Measurements from ENCODE around the gene GGPS1.
A peak's percentile ranks its signal among the peaks of the same experiment; 100 is the strongest.
"Not testable (repeated sequence)": the region's sequence is repeated elsewhere in the genome, so short reads cannot be mapped to it uniquely, and the experiment has no call there.

Gene GGPS1

DNA sequence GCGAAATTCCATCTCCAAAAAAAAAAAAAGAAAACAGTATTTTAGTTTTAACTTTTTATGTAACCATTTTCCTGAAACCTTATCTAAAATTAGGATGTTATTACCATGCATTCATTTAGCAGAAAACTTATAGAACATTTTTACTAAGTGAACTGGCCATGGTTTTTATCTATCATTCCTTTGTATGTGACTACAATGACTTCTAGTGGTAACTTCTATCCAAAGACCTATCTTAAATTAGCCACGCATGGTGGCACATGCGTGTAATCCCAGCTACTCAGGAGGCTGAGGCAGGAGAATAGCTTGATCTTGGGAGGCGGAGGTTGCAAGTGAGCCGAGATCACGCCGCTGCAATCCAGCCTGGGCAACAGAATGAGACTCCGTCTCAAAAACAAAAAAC, 11.4 kb downstream of the GGPS1 start:
- DNase-seq (ENCODE audit: low spot score), result no peak

DNA sequence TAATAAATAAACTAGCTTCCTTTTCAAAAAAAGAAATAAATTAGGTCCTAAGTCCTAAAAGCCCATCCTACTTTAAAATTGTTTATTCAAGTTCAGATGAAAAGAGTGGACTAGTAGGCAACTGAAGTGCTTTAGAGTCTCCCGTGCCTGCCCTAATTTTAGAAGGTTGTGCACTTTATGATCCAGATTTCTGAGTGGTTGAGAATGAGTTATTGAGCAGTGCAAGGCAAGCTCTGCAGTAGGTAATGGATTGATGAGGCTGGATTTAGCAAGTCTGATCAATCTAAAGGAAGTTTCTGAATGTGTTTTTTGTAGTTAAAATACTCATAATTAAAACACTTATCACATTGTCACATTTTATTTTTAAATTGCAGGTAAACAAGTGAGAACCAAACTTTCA, 13.0 kb downstream of the GGPS1 start:
- no peak for DNase-seq (ENCODE audit: low spot score)

DNA sequence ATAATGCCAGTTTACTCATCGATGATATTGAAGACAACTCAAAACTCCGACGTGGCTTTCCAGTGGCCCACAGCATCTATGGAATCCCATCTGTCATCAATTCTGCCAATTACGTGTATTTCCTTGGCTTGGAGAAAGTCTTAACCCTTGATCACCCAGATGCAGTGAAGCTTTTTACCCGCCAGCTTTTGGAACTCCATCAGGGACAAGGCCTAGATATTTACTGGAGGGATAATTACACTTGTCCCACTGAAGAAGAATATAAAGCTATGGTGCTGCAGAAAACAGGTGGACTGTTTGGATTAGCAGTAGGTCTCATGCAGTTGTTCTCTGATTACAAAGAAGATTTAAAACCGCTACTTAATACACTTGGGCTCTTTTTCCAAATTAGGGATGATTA, 13.7 kb downstream of the GGPS1 start:
- DNase-seq (ENCODE audit: low spot score), result no peak

DNA sequence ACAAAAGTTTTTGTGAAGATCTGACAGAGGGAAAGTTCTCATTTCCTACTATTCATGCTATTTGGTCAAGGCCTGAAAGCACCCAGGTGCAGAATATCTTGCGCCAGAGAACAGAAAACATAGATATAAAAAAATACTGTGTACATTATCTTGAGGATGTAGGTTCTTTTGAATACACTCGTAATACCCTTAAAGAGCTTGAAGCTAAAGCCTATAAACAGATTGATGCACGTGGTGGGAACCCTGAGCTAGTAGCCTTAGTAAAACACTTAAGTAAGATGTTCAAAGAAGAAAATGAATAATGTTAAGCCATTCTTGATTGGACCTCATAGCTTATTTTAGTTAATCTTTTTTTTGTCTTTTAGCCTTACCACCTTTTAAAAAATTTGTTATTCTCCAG, 14.1 kb downstream of the GGPS1 start:
- DNase-seq (ENCODE audit: low spot score), result no peak

DNA sequence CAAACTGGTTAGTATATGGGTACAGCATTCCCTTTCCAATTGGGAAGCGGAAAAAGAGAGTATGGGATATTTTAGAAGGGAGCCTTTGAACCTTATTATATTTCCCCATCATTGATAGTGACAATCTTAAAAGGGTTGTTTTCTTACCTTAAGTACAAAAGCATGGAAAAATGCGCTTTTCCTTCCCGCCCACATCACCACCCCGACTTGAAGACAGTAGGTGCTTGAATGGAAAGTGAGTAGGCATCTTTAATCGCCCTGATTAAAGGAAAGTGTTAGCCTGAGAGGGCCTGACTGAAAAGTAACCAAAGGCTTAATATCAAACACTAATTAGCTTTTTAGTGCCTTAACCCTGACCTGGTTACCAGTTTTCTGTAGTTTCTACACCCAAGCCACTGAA, 15.4 kb downstream of the GGPS1 start:
- DNase-seq (ENCODE audit: low spot score), result no peak

DNA sequence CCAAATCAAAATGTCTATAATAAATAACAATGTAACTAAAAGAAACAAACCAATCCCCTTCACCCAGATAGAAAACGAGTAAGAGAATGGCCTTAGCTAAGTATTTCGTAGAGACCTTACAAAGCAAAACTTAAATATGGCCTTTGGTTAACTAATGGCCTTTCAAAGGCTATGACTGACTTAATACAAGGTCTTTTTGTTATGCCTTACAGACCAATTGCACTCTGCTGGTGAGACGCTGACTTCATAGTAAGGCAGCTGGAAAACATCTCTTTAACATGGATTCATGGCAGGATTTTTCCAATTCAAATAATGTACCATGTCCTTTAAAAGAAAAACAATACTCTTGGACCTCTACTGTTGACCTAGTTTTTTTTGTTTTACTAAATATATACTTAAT, 23.1 kb downstream of the GGPS1 start:
- no peak for DNase-seq (ENCODE audit: low spot score)

DNA sequence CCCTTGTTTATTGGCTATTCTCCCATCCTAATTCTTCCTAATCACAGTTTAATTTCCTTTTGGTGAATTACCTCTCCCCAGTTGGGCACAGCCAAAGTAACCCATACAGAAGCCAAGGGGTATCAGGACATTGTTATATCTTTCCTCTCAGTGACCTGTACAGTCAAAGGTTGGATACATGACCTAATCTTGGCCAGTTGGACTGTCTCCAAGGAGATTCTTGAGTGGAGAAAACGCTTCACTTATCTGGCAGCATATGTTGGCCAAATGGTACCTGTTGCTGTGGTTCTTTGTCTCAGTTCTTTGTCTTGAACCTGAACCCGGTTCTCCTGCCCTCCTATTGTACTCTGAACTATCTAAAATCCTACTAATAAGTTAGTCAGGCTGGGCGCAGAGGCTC, 23.5 kb downstream of the GGPS1 start:
- DNase-seq (ENCODE audit: low spot score), result no peak

DNA sequence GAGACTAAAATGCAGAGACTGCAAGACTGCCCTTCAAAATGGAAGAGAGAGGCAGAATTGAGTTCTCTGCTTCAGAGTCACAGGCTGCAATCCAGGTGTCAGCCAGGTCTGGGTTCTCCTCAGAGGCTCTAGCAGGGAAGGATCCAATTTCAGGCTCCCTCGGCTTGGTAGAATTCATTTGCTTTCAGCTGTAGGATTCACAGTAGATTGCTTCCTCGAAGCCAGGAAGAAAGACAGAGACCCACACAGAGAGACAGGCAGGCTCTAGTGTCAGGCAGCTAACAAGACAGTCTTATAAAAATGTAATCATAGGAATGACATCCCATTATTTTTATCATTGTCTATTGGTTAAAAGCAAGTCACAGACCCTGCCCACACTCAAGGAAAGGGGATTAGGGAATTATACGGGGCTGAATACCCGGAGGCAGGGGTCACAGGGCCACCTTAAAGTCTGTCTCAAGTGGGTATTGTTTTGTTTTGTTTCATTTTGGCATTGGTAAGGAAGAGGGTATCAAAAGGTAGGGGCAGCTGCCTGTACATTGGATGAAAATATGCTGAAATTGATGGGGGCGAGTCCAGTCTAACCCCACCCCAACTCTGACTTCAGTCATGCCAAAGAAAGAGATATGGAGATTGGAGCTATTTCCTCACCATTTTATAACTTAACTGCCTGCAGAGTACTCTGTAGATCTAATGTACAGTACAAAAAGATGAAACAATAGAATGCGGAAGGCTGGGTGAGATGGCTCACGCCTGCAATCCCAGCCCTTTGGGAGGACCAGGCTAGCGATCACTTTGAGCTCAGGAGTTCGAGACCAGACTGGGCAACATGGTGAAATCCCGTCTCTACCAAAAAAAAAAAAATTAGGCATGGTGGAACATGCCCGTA, 29.4 kb downstream of the GGPS1 start:
- DNase-seq (ENCODE audit: low spot score), result no peak

DNA sequence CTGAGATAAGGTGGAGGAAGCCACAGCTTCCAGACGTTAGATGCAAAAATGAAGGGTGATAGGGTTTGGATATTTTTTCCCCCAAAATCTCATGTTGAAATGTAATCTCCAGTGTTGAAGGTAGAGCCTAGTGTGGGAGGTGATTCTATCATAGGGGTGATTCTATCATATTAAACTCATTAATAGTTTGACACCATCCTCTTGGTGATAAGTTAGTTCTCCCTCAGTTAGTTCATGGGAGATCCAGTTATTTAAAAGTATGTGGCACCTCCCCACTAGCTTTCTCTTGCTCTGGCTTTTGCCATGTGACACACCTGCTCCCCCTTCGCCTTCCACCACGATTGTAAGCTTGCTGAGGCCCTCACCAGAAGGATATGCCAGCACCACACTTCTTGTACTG, 30.5 kb downstream of the GGPS1 start:
- DNase-seq (ENCODE audit: low spot score), result no peak

DNA sequence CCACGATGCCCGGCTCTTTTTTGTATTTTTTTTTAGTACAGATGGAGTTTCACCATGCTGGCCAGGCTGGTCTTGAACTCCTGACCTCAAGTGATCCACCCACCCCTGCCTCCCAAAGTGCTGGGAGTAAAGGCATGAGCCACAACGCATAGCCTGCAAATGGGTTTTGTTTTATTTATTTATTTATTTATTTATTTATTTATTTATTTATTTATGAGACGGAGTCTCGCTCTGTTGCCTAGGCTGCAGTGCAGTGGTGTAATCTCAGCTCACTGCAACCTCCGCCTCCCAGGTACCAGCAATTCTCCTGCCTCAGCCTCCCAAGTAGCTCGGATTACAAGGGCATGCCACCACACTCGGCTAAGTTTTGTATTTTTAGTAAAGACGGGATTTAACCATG, 35.8 kb downstream of the GGPS1 start:
- not testable (repeated sequence) for DNase-seq (ENCODE audit: low spot score)

DNA sequence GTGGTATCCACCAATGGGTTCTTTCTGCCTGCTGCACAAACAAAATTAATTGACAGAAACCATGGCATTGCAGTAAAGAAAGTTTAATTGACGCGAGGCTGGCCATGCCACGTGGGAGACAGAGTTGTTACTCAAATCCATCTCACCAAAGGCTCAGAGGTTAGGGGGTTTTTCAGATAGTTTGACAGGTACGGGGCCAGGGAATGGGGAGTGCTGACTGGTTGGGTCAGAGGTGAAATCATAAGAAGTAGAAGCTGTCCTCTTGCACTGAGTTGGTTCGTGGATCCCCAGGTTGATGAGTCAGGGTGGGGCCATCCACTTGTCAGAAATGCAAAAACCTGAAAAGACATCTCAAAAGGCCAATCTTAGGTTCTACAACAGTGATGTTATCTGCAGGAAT, 37.9 kb downstream of the GGPS1 start:
- DNase-seq (ENCODE audit: low spot score), result no peak

DNA sequence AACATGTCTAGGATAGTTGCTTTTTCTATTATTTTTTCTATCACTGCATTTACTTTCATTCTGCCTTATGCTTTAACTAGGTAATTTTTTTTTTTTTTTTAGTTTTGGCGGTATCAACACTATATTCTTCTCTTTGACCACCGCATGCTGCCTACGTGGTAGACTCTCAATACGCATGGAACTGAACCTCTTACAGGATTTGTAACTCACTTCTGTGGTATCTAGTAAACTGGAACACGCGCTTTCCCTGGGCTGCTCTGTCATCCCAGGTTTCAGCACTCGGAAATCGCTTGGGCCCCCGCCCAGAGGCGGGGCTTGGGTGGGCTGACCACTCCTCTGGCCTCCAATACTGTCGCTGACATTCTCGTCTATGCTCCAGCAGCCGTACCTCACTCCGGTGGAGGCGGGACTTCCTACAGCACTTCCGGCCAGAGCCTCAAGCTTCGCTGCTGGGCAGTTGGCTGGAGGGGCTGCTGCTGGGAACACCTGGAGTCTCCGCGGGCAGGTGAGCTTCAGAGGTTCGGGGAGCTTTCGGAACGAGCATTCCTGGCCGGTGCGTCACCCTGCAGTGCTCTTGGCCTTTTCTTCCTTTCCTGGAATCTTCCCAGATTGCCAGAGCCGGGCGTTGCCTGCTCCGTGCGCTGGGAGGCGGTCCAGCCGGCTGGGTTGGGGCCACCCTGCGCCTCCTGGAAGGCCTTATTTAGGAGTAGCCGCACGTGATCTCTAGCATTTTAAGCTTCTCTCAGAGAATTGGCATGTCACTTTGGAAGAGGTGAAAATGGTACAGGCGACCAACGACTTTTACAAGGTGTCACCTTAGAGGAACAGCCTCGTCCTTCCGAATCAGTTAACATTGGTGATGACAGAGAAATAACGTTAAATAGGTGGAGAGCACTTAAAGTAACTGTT, 38.9 kb downstream of the GGPS1 start, which contains the start of gene TBCE:
Gene TBCE, plus strand, starts transcription at position 428 of the 909 bp plus-strand sequence. CDS start 12,623 bp downstream, outside the sequence.
- peak; percentile 96 for DNase-seq (ENCODE audit: low spot score)

DNA sequence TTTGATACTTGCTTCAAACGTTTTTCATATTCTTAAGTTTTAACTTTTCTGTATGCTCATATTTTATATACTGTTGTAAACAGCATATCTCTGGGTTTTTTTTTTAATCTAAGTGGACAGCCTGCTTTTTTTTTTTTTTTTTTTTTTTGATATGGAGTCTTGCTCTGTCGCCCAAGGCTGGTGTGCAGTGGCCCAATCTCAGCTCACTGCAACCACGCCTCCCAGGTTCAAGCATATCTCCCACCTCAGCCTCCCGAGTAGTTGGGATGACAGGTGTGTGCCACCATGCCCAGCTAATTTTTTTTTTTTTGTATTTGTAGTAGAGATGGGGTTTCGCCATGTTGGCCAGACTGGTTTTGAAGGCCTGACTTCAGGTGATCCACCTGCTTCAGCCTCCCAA, 40.1 kb downstream of the GGPS1 start:
- DNase-seq (ENCODE audit: low spot score), result no peak

DNA sequence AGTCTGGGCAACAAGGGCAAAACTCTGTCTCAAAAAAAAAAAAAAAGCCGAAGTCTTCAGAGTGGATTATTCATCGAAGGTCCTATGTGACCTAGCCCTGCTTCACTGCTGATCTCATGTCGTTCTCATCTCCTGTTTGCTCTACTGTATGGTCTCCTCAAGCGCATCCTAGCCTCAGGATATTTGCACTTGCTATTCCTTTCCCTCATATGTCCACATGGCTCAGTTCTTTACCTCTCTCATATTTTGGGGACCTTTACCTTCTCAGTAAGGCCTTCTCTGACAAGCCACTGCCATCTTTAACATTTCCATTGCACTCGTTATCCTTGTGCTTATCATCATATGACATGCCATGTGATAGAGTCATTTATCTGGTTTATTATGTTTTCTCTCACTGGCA, 41.4 kb downstream of the GGPS1 start:
- no peak for DNase-seq (ENCODE audit: low spot score)

DNA sequence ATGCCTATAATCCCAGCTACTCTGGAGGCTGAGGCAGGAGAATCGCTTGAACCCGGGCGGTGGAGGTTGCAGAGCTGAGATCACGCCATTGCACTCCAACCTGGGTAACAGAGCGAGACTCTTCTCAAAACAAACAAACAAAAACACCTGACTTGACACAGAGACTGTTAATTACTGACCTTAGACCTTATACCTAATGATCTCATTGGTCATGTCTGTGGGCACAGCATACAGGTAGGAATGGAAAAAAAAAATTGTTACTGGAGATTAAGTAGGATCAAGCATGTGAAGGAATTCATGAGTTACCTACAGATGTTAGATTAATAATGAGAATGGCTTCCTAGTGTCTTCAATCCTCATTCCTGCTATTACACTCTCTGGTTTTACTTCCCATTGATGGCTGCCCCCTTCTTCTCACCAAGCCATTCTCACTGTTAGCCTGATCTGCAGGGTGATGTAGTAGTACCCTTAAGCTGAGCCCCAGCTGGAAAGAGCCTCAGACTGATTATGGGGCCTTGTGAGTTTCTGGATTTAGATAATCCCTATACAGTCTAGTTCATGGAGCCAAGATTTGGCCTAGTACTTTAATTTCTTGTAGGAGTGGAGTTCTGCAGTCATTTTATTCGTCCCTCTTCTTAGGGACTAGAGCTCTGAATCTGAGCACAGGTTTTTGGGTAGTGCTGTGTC, 47.7 kb downstream of the GGPS1 start:
- DNase-seq (ENCODE audit: low spot score), result no peak

DNA sequence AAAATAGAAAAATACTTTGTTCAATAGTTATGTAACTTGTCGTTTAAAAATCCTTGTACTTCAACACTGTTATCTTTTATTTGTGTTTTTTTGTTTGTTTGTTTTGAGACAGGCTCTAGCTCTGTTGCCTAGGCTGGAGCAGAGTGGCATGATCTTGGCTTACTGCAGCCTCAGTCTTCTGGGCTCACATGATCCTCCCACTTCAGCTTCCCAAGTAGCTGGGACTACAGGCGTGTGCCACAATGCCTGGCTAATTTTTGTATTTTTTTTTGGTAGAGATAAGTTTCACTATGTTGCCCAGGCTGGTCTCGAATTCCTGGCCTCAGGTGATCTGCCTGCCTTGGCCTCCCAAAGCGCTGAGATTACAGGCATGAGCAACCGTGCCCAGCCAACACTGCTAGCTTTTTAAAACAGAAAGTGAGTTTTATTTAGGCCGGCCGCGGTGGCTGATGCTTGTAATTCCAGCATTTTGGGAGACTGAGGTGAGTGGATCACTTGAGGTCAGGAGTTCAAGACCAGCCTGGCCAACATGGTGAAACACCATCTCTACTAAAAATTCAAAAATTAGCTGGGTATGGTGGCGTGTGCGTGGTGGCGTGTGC, 49.9 kb downstream of the GGPS1 start:
- DNase-seq (ENCODE audit: low spot score), result not testable (repeated sequence)

DNA sequence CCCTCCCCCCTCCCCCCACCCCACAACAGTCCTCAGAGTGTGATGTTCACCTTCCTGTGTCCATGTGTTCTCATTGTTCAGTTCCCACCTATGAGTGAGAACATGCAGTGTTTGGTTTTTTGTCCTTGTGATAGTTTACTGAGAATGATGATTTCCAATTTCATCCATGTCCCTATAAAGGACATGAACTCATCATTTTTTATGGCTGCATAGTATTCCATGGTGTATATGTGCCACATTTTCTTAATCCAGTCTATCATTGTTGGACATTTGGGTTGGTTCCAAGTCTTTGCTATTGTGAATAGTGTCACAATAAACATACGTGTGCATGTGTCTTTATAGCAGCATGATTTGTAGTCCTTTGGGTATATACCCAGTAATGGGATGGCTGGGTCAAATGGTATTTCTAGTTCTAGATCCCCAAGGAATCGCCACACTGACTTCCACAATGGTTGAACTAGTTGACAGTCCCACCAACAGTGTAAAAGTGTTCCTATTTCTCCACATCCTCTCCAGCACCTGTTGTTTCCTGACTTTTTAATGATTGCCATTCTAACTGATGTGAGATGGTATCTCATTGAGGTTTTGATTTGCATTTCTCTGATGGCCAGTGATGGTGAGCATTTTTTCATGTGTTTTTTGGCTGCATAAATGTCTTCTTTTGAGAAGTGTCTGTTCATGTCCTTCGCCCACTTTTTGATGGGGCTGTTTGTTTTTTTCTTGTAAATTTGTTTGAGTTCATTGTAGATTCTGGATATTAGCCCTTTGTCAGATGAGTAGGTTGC, 53.8 kb downstream of the GGPS1 start:
- not testable (repeated sequence) for DNase-seq (ENCODE audit: low spot score)

DNA sequence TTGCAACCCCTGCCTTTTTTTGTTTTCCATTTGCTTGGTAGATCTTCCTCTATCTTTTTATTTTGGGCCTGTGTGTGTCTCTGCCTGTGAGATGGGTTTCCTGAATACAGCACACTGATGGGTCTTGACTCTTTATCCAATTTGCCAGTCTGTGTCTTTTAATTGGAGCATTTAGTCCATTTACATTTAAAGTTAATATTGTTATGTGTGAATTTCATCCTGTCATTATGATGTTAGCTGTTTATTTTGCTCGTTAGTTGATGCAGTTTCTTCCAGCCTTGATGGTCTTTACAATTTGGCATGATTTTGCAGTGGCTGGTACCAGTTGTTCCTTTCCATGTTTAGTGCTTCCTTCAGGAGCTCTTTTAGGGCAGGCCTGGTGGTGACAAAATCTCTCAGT, 57.3 kb downstream of the GGPS1 start:
- not testable (repeated sequence) for DNase-seq (ENCODE audit: low spot score)

DNA sequence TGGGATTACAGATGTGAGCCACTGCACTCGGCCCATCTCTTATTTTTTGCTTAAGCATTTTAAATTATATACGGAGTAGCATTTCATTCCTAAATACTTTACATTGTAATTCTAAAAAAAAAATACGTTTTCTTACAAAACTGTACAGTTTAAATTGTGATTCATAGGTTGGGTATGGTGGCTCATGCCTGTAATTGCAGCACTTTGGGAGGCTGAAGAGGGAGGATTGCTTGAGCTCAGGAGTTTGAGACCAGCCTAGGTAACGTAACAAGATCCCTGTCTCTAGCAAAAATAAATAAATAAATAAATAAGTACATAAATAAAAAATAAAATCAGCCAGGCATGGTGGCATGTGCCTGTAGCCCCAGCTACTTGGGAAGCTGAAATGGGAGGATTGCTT, 63.5 kb downstream of the GGPS1 start:
- DNase-seq (ENCODE audit: low spot score), result no peak

All from globus pallidus (tissue), 1 donor.